ENCODE data around the gene RXRB. TPM values are rescaled to one million over a fixed set of nuclear protein-coding genes. Genes with fewer than 3 reads are reported as not detected.

The RXRB gene
- total and polyA plus RNA-seq, 2 of the 8 experiments (the other 6 are each of a cell fraction or from before 2014, with no cell fraction given), result 13.0 to 18.1 TPM

DNA sequence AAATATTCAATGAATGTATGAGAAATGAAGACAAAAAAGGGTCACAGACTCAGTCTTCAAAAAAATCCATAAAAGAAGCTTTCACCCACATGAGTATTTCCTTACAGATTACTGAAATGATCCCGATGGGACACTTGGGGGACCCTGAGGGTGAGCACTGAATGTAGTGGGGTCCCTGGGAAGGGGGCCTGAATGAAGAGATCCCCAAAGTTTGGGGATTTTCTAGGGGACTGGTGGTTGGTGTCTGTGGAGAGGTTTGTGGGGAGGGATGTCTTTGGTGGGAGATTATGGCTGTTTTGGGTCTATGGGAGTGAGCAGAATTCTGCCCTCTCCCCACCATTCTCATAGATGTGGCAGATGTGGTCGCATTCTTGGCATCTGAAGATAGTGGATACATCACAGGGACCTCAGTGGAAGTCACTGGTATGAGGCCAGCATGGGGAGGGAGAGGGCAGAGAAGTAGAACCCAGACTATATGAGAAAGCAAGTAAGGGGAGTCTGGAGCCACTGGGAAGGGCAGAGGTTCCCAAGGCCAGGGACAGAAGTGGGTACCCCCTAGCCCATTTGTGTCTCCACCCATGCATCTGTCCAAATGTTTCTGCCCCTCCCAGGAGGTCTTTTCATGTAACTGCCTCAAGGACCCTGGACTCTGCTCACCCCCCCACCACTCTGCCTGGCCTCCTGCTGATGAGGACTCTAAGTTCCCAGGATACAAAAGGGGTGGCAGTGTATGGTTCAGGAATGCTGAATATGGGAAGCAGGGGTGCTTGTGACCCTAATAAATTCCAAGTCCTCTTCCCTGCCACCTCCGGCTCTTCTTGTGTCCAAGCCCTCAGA is 5.8 kb upstream of the RXRB start (continued):
- TF ChIP-seq JUN (IDR thresholded peaks at IDR 0.05; ENCODE audit: low read depth, low read length), result no peak
- TF ChIP-seq, protein P1, sequence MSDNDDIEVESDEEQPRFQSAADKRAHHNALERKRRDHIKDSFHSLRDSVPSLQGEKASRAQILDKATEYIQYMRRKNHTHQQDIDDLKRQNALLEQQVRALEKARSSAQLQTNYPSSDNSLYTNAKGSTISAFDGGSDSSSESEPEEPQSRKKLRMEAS (IDR thresholded peaks at IDR 0.05), result no peak
- TF ChIP-seq, protein P2, sequence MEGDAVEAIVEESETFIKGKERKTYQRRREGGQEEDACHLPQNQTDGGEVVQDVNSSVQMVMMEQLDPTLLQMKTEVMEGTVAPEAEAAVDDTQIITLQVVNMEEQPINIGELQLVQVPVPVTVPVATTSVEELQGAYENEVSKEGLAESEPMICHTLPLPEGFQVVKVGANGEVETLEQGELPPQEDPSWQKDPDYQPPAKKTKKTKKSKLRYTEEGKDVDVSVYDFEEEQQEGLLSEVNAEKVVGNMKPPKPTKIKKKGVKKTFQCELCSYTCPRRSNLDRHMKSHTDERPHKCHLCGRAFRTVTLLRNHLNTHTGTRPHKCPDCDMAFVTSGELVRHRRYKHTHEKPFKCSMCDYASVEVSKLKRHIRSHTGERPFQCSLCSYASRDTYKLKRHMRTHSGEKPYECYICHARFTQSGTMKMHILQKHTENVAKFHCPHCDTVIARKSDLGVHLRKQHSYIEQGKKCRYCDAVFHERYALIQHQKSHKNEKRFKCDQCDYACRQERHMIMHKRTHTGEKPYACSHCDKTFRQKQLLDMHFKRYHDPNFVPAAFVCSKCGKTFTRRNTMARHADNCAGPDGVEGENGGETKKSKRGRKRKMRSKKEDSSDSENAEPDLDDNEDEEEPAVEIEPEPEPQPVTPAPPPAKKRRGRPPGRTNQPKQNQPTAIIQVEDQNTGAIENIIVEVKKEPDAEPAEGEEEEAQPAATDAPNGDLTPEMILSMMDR (IDR thresholded peaks at IDR 0.05; ENCODE audit: control extremely low read depth in 1 of 3, insufficient read depth in 1 of 3, low read depth in 1 of 3, low read length in 3 of 3), result no peak
- no peak for TF ChIP-seq TAF7 (optimal IDR thresholded peaks at IDR 0.05; ENCODE audit: borderline replicate concordance, low read depth, low read length)
- TF ChIP-seq, protein P3, sequence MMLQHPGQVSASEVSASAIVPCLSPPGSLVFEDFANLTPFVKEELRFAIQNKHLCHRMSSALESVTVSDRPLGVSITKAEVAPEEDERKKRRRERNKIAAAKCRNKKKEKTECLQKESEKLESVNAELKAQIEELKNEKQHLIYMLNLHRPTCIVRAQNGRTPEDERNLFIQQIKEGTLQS (IDR thresholded peaks at IDR 0.05; ENCODE audit: insufficient read depth, low read depth, low read length), result no peak
- no peak for TF ChIP-seq GTF2F1 (IDR thresholded peaks at IDR 0.05; ENCODE audit: borderline replicate concordance, low read depth, low read length)
- no peak for TF ChIP-seq RBBP5 (IDR thresholded peaks at IDR 0.05; ENCODE audit: borderline replicate concordance, low read depth, low read length)
- no peak for TF ChIP-seq KDM4A (IDR thresholded peaks at IDR 0.05; ENCODE audit: low read depth, low read length, severe bottlenecking)
- no peak for TF ChIP-seq CHD2 (IDR thresholded peaks at IDR 0.05; ENCODE audit: low read length)

Measured in H1 (cell line).